ENCODE results near the gene ST6GALNAC2. TPM values are rescaled to one million over a fixed set of nuclear protein-coding genes. Genes with fewer than 3 reads are reported as not detected.

Gene ST6GALNAC2
- total RNA-seq, 1 experiment from 2014 or later: 23.0 TPM

- Histone ChIP-seq H3K36me3 (ENCODE audit: control insufficient read depth, insufficient read depth, low read length) (no peaks in the 10 kb centered on the region), H3K27ac (ENCODE audit: low read length) (peak overlapping the region; percentile 64; the same call in 1 of the 2 replicates), H3K4me3 (ENCODE audit: low read depth in 2 of 2, low read length in 2 of 2) (no peak overlapping the region), H3K4me1 (ENCODE audit: control insufficient read depth, insufficient read depth, low read length) (peaks cover 24% of the 10 kb centered on the region), H3K27me3 (ENCODE audit: control insufficient read depth, insufficient read depth, low read length) (no peaks in the 10 kb centered on the region; the same call in 1 of the 2 replicates), H3K9me3 (ENCODE audit: control insufficient read depth, insufficient read depth, low read depth, low read length) (no peaks in the 10 kb centered on the region)
- TF ChIP-seq CTCF (IDR thresholded peaks at IDR 0.05) (no peak), POLR2AphosphoS5 (IDR thresholded peaks at IDR 0.05; ENCODE audit: low read depth, low read length) (no peak), SIN3A (IDR thresholded peaks at IDR 0.05; ENCODE audit: borderline replicate concordance, insufficient read depth, low read depth, low read length) (no peak), TCF7L2 (IDR thresholded peaks at IDR 0.05; ENCODE audit: low read depth, low read length) (no peak)
- TF ChIP-seq, protein P1, sequence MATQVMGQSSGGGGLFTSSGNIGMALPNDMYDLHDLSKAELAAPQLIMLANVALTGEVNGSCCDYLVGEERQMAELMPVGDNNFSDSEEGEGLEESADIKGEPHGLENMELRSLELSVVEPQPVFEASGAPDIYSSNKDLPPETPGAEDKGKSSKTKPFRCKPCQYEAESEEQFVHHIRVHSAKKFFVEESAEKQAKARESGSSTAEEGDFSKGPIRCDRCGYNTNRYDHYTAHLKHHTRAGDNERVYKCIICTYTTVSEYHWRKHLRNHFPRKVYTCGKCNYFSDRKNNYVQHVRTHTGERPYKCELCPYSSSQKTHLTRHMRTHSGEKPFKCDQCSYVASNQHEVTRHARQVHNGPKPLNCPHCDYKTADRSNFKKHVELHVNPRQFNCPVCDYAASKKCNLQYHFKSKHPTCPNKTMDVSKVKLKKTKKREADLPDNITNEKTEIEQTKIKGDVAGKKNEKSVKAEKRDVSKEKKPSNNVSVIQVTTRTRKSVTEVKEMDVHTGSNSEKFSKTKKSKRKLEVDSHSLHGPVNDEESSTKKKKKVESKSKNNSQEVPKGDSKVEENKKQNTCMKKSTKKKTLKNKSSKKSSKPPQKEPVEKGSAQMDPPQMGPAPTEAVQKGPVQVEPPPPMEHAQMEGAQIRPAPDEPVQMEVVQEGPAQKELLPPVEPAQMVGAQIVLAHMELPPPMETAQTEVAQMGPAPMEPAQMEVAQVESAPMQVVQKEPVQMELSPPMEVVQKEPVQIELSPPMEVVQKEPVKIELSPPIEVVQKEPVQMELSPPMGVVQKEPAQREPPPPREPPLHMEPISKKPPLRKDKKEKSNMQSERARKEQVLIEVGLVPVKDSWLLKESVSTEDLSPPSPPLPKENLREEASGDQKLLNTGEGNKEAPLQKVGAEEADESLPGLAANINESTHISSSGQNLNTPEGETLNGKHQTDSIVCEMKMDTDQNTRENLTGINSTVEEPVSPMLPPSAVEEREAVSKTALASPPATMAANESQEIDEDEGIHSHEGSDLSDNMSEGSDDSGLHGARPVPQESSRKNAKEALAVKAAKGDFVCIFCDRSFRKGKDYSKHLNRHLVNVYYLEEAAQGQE (IDR thresholded peaks at IDR 0.05; ENCODE audit: insufficient read depth in 1 of 2, low read depth in 2 of 2, low read length in 1 of 2): no peak
- ATAC-seq: no peak
- DNase-seq (ENCODE audit: low read depth, low spot score): no peak
- ChIA-PET CTCF (no interaction called here), POLR2A (no interaction called here)
- intact Hi-C loops (cut with micrococcal nuclease; ENCODE audit: unreplicated experiment): no loop called here
- in situ Hi-C loops (cut with HindIII; ENCODE audit: low pct_unique_long_range_greater_than_20kb, low sequenced_read_pairs): no loop called here
- no TSS peak for BruUV-seq (replicated peaks)
These were observed 43.8 kb downstream of the ST6GALNAC2 start for GRCh38 chr17:76541739-76542454.

GRCh38 chr17:76540381-76541300 is 45.0 kb downstream of the ST6GALNAC2 start:
- in situ Hi-C loops (cut with HindIII; ENCODE audit: low pct_unique_long_range_greater_than_20kb, low sequenced_read_pairs) (no loop called here), intact Hi-C loops (cut with micrococcal nuclease; ENCODE audit: unreplicated experiment) (no loop called here)
- H3K27me3 ChIP-seq (ENCODE audit: control insufficient read depth, insufficient read depth, low read length): no peaks in the 10 kb centered on the region; the same call in 1 of the 2 replicates
- H3K4me1 ChIP-seq (ENCODE audit: control insufficient read depth, insufficient read depth, low read length): peaks cover 19% of the 10 kb centered on the region
- H3K36me3 ChIP-seq (ENCODE audit: control insufficient read depth, insufficient read depth, low read length): no peaks in the 10 kb centered on the region
- H3K9me3 ChIP-seq (ENCODE audit: control insufficient read depth, insufficient read depth, low read depth, low read length): no peaks in the 10 kb centered on the region
- peak overlapping the region; percentile 64 for H3K27ac ChIP-seq (ENCODE audit: low read length)
- no peak for DNase-seq (ENCODE audit: low read depth, low spot score)
- no TSS peak for BruUV-seq (replicated peaks)
- ChIA-PET CTCF (interaction anchor here (0.6 to 1.5 kb wide), 5 partner anchors 12 to 187 kb away, joined by 4 to 11 read pairs (median 5); no protein-coding TSS in a partner anchor), POLR2A (interaction anchor here (0.6 to 0.7 kb wide), 4 partner anchors 74 to 271 kb away, joined by 3 to 4 read pairs (median 3); no protein-coding TSS in a partner anchor)
- H3K4me3 ChIP-seq (ENCODE audit: low read depth in 2 of 2, low read length in 2 of 2): peak overlapping the region; percentile 28 to 45
- no peak for TF ChIP-seq SIN3A (IDR thresholded peaks at IDR 0.05; ENCODE audit: borderline replicate concordance, insufficient read depth, low read depth, low read length)
- TF ChIP-seq, protein P1 (IDR thresholded peaks at IDR 0.05; ENCODE audit: insufficient read depth in 1 of 2, low read depth in 2 of 2, low read length in 1 of 2): no peak
- no peak for TF ChIP-seq POLR2AphosphoS5 (IDR thresholded peaks at IDR 0.05; ENCODE audit: low read depth, low read length)
- TF ChIP-seq TCF7L2 (IDR thresholded peaks at IDR 0.05; ENCODE audit: low read depth, low read length): no peak
- TF ChIP-seq CTCF (IDR thresholded peaks at IDR 0.05): no peak
- peak; percentile 92 for ATAC-seq

All from Panc1 (cell line).